Neural cell (in vitro differentiated cells): Measurements from ENCODE around the gene CACNA1C. TPM values are rescaled to one million over a fixed set of nuclear protein-coding genes. Genes with fewer than 3 reads are reported as not detected.

Experiments
- H2AFZ ChIP-seq: fragments of 200-600, 300-800 bp; sonication (generic), shearing (Covaris generic); 2 replicates; pipeline ENCODE4 v1.6.0; 2014; ENCODE audit warnings: low read depth, mild to moderate bottlenecking, antibody characterized with exemption, low read length, moderate library complexity
- H3F3A ChIP-seq: fragments of 200-600 bp; shearing (Covaris generic); 2 replicates; pipeline ENCODE4 v1.6.1; 2016; ENCODE audit warnings: mild to moderate bottlenecking, moderate library complexity, mixed read lengths, antibody characterized with exemption, low read length; ENCODE audit not compliant: insufficient read depth, poor library complexity, severe bottlenecking
- H3K27ac ChIP-seq: fragments of 200-600, 300-800 bp; sonication (generic), shearing (Covaris generic); 2 replicates; pipeline ENCODE4 v1.5.1; 2014; ENCODE audit warnings: mild to moderate bottlenecking, low read length, moderate library complexity
- H3K27me3 ChIP-seq: fragments of 300-800, 200-600 bp; sonication (generic), shearing (Covaris generic); 2 replicates; pipeline ENCODE4 v1.6.0; 2014; ENCODE audit warnings: mild to moderate bottlenecking, low read depth, low read length, moderate library complexity; ENCODE audit not compliant: insufficient read depth
- H3K36me3 ChIP-seq: fragments of 300-800, 200-600 bp; sonication (generic), shearing (Covaris generic); 2 replicates; pipeline ENCODE4 v1.5.1; 2014; ENCODE audit warnings: mild to moderate bottlenecking, antibody characterized with exemption, low read length, moderate library complexity; ENCODE audit not compliant: insufficient read depth
- H3K4me2 ChIP-seq: fragments of 300-800, 200-600 bp; sonication (generic), shearing (Covaris generic); 2 replicates; pipeline ENCODE4 v1.6.0; 2014; ENCODE audit warnings: mild to moderate bottlenecking, low read length
- H3K4me3 ChIP-seq: fragments of 300-800, 200-600 bp; sonication (generic), shearing (Covaris generic); 2 replicates; pipeline ENCODE4 v1.5.1; 2014; ENCODE audit warnings: mild to moderate bottlenecking, low read length, moderate library complexity
- H3K79me2 ChIP-seq: fragments of 200-600 bp; shearing (Covaris generic); replicated peaks from 2 replicates; pipeline ENCODE4 v1.6.0; 2014; ENCODE audit warnings: mild to moderate bottlenecking, low read length, moderate library complexity; ENCODE audit not compliant: insufficient read depth
- H3K9ac ChIP-seq: fragments of 300-800, 200-600 bp; sonication (generic), shearing (Covaris generic); 2 replicates; pipeline ENCODE4 v1.6.1; 2016; ENCODE audit warnings: mild to moderate bottlenecking, low read length, mixed read lengths
- H3K9me2 ChIP-seq: fragments of 200-600 bp; shearing (Covaris generic); 2 replicates; pipeline ENCODE4 v1.6.1; 2016; ENCODE audit warnings: mild to moderate bottlenecking, low read length, mixed read lengths; ENCODE audit not compliant: insufficient read depth
- H3K9me3 ChIP-seq: fragments of 200-600, 300-800 bp; sonication (generic), shearing (Covaris generic); 2 replicates; pipeline ENCODE4 v1.6.1; 2016; ENCODE audit warnings: mild to moderate bottlenecking, mixed run types, low read length, moderate library complexity, mixed read lengths
- H4K20me1 ChIP-seq: fragments of 200-600 bp; shearing (Covaris generic); 2 replicates; pipeline ENCODE4 v1.6.1; 2016; ENCODE audit warnings: mild to moderate bottlenecking, mixed run types; ENCODE audit not compliant: insufficient read depth
- CTCF ChIP-seq: fragments of 450-650 bp; IDR thresholded peaks from 2 replicates; pipeline ENCODE4 v1.5.1; 2014; ENCODE audit warnings: antibody characterized with exemption, mild to moderate bottlenecking, moderate library complexity; ENCODE audit not compliant: poor library complexity, severe bottlenecking
- EP300 ChIP-seq: fragments of 450-650 bp; conservative IDR thresholded peaks from 2 replicates; pipeline ENCODE4 v1.6.1; 2014; ENCODE audit warnings: antibody characterized with exemption, mild to moderate bottlenecking, moderate library complexity; ENCODE audit not compliant: poor library complexity, severe bottlenecking
- EZH2 ChIP-seq: fragments of 200-600, 300-800 bp; shearing (Covaris generic), sonication (generic); IDR thresholded peaks from 2 replicates; pipeline ENCODE4 v1.6.1; 2014; ENCODE audit warnings: antibody characterized with exemption, low read length, borderline replicate concordance, mild to moderate bottlenecking; ENCODE audit not compliant: insufficient read depth, poor library complexity, severe bottlenecking
- MXI1 ChIP-seq: fragments of 450-650 bp; conservative IDR thresholded peaks from 2 replicates; pipeline ENCODE4 v1.6.1; 2014; ENCODE audit warnings: antibody characterized with exemption, mild to moderate bottlenecking; ENCODE audit not compliant: poor library complexity, severe bottlenecking
- POLR2AphosphoS5 ChIP-seq: IDR thresholded peaks from 2 replicates; pipeline ENCODE4 v1.6.1; 2012
- RAD21 ChIP-seq: fragments of 450-650 bp; conservative IDR thresholded peaks from 2 replicates; pipeline ENCODE4 v1.6.1; 2014; ENCODE audit warnings: antibody characterized with exemption, mild to moderate bottlenecking, moderate library complexity
- REST ChIP-seq: IDR thresholded peaks from 2 replicates; pipeline ENCODE4 v1.6.1; 2012; ENCODE audit warnings: borderline replicate concordance
- SMC3 ChIP-seq: fragments of 450-650 bp; conservative IDR thresholded peaks from 2 replicates; pipeline ENCODE4 v1.6.1; 2014; ENCODE audit warnings: antibody characterized with exemption, mild to moderate bottlenecking, moderate library complexity; ENCODE audit not compliant: poor library complexity
- TAF1 ChIP-seq: IDR thresholded peaks from 2 replicates; pipeline ENCODE4 v1.6.1; 2012; ENCODE audit warnings: low read depth
- polyA plus RNA-seq: library from polyadenylated mRNA; depleted of rRNA; stranded (reverse); fragments of >200 nt; gene quantifications from 2 replicates; pipeline ENCODE4 v1.2.3, GENCODE V29; 2014

The CACNA1C gene
- polyA plus RNA-seq, 1 donor from 2014 or later: 9.7 TPM

GRCh38 chr12:2273288-2273687 is 220.5 kb downstream of the CACNA1C start:
- no peak overlapping the region for H3K4me3 ChIP-seq
- H3K9me2 ChIP-seq: no peaks in the 10 kb centered on the region
- H3F3A ChIP-seq: no peaks in the 10 kb centered on the region
- TF ChIP-seq EP300: no peak
- TF ChIP-seq RAD21: no peak
- TF ChIP-seq SMC3: no peak
- TF ChIP-seq TAF1: no peak
- TF ChIP-seq POLR2AphosphoS5: no peak
- TF ChIP-seq MXI1: no peak
- no peak for TF ChIP-seq EZH2
- no peak for TF ChIP-seq REST
- TF ChIP-seq CTCF: no peak
- no peak overlapping the region for H3K27ac ChIP-seq
- no peak overlapping the region for H3K9ac ChIP-seq
- H3K79me2 ChIP-seq: no peaks in the 10 kb centered on the region
- H4K20me1 ChIP-seq: no peaks in the 10 kb centered on the region
- H3K4me2 ChIP-seq: no peak overlapping the region
- H3K36me3 ChIP-seq: no peaks in the 10 kb centered on the region
- no peak overlapping the region for H2AFZ ChIP-seq
- no peaks in the 10 kb centered on the region for H3K9me3 ChIP-seq
- H3K27me3 ChIP-seq: no peaks in the 10 kb centered on the region

- no peaks in the 10 kb centered on the region for H3K36me3 ChIP-seq
- no peaks in the 10 kb centered on the region for H3K9me3 ChIP-seq
- no peak overlapping the region for H3K27ac ChIP-seq
- H3K27me3 ChIP-seq: no peaks in the 10 kb centered on the region
- H4K20me1 ChIP-seq: no peaks in the 10 kb centered on the region
- no peak overlapping the region for H2AFZ ChIP-seq
- H3K9ac ChIP-seq: no peak overlapping the region
- no peaks in the 10 kb centered on the region for H3K9me2 ChIP-seq
- H3K79me2 ChIP-seq: no peaks in the 10 kb centered on the region
- no peak overlapping the region for H3K4me2 ChIP-seq
- no peak overlapping the region for H3K4me3 ChIP-seq
- TF ChIP-seq REST (no peak), TAF1 (no peak), POLR2AphosphoS5 (no peak), CTCF (no peak), MXI1 (no peak)
- H3F3A ChIP-seq: no peaks in the 10 kb centered on the region
These were observed 221.0 kb downstream of the CACNA1C start for GRCh38 chr12:2273751-2274150.
